DMS114 treated with DMSO at 0.1 percent for 48 hours (cell line): ENCODE results near the gene FBXO47.
"Not testable (repeated sequence)": the region's sequence is repeated elsewhere in the genome, so short reads cannot be mapped to it uniquely, and the experiment has no call there.

Source experiments
- DNase-seq: peaks from one replicate; lab custom pipeline; 2025; ENCODE audit not compliant: unreplicated experiment; lab: John Stamatoyannopoulos, UW

FBXO47 gene

DNA sequence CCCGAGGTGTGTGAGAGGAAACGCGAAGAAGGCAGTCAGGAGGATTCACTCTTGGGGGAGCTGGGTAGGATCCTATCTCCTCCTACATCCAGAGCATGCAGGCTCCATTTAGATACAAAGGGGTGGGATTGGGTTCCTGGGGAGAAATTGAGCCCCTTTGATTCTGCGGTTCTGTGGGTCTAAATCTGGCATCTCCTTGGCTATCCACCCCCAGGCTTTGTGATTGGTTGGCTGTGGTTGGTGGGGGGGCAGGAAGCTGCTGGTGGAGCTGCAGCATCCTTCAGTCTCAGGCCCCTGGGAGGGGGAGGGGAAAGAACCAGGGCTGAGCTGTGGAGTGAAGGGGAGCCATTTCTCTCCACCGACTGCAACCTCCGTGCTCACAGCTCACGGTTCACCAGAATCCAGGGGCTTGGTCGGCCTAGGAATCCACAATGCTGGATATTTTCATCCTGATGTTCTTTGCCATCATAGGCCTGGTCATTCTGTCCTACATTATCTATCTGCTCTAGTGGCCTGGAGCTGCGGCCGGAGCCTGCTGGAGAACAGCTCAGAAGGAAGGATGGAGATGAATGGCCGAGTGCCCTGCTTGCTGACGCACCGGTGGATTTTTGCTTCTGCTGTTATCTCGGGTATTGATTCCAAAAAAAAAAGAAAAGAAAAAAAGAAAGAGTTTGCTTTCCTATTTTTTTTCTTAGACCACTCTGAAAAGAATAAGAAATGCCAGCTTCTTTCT lies 41.8 kb downstream of the FBXO47 start, which contains the start of gene LASP1NB:
Gene LASP1NB (plus strand): TSS at position 352 of the 733 bp plus-strand sequence.
- DNase-seq: no peak

DNA sequence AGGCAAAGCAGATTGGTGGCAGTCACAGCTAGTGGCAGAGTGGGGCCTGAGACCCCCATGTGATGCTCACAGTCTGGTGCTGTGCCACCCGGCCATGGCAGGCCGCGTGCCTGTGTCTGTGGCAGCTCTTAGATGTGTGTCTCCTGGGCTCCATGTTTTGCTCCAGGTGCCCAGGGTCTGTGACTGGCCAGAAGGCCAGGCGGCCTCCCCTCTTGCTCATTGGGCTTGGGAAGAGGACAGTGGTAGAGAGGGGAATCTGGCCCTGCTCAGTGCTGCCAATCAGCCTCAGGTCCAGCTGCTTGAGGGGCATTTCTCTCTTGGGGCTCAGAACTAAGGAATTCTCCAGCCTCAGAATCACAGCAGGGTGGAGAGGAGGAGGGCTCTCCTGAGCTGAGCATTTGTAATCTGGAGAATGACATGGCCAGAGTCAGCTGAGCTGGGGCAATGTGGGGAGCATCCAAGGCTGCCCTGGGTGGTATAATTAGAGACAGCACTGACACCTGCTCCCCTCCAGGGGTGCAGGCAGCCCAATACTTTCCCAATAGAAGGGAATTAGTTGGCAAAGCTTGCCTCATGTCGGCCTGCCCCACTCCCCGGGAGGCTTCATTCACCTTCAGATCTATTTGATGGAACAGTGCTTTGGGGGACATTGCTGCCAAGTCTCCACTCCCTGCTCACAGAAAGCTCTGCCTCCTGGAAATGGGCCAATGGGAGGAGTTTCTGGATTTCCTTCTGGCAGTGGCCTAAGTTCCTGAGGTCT lies 44.5 kb downstream of the FBXO47 start:
- DNase-seq: no peak

- no peak for DNase-seq
These were observed 45.3 kb downstream of the FBXO47 start for GRCh38 chr17:38921756-38922411.

DNA sequence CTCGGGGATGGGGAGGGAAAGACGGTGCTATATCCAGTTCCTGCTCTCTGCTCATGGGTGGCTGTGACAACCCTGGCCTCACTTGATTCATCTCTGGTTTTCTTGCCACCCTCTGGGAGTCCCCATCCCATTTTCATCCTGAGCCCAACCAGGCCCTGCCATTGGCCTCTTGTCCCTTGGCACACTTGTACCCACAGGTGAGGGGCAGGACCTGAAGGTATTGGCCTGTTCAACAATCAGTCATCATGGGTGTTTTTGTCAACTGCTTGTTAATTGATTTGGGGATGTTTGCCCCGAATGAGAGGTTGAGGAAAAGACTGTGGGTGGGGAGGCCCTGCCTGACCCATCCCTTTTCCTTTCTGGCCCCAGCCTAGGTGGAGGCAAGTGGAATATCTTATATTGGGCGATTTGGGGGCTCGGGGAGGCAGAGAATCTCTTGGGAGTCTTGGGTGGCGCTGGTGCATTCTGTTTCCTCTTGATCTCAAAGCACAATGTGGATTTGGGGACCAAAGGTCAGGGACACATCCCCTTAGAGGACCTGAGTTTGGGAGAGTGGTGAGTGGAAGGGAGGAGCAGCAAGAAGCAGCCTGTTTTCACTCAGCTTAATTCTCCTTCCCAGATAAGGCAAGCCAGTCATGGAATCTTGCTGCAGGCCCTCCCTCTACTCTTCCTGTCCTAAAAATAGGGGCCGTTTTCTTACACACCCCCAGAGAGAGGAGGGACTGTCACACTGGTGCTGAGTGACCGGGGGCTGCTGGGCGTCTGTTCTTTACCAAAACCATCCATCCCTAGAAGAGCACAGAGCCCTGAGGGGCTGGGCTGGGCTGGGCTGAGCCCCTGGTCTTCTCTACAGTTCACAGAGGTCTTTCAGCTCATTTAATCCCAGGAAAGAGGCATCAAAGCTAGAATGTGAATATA lies 46.6 kb downstream of the FBXO47 start:
- DNase-seq: no peak

DNA sequence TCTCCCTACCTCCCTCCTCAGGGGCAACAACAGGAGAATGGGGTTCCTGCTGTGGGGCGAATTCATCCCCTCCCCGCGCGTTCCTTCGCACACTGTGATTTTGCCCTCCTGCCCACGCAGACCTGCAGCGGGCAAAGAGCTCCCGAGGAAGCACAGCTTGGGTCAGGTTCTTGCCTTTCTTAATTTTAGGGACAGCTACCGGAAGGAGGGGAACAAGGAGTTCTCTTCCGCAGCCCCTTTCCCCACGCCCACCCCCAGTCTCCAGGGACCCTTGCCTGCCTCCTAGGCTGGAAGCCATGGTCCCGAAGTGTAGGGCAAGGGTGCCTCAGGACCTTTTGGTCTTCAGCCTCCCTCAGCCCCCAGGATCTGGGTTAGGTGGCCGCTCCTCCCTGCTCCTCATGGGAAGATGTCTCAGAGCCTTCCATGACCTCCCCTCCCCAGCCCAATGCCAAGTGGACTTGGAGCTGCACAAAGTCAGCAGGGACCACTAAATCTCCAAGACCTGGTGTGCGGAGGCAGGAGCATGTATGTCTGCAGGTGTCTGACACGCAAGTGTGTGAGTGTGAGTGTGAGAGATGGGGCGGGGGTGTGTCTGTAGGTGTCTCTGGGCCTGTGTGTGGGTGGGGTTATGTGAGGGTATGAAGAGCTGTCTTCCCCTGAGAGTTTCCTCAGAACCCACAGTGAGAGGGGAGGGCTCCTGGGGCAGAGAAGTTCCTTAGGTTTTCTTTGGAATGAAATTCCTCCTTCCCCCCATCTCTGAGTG lies 47.7 kb downstream of the FBXO47 start:
- DNase-seq: no peak

DNA sequence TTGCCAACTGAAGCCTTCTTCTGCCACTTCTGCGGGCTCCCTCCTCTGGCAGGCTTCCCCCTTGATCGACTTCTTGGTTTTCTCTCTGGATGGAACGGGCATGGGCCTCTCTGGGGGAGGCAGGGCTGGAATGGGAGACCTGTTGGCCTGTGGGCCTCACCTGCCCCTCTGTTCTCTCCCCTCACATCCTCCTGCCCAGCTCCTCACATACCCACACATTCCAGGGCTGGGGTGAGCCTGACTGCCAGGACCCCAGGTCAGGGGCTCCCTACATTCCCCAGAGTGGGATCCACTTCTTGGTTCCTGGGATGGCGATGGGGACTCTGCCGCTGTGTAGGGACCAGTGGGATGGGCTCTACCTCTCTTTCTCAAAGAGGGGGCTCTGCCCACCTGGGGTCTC lies 48.3 kb downstream of the FBXO47 start:
- no peak for DNase-seq

- no peak for DNase-seq
These were observed 48.9 kb downstream of the FBXO47 start for GRCh38 chr17:38918129-38918913.

GRCh38 chr17:38917259-38917658 lies 49.9 kb downstream of the FBXO47 start:
- DNase-seq: no peak

- no peak for DNase-seq
These were observed 50.4 kb downstream of the FBXO47 start for GRCh38 chr17:38916771-38917170.

DNA sequence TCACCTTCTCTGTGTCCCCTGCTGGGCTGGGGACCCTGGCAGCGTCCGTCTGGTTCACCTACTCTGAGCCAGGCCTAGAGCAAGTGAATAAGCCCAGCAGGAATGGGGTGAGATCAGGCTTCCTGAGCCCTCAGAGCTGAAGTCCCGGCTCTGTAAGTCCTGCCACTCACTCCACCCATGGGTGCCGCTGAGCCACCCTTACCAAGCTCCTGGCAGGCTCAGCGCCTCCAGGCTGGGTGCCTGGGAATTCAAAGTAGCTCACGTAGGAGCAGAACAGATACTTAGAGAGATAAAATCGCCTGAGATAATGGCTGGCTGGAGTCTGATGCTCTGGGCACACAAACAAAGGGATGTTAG lies 51.6 kb downstream of the FBXO47 start:
- no peak for DNase-seq

DNA sequence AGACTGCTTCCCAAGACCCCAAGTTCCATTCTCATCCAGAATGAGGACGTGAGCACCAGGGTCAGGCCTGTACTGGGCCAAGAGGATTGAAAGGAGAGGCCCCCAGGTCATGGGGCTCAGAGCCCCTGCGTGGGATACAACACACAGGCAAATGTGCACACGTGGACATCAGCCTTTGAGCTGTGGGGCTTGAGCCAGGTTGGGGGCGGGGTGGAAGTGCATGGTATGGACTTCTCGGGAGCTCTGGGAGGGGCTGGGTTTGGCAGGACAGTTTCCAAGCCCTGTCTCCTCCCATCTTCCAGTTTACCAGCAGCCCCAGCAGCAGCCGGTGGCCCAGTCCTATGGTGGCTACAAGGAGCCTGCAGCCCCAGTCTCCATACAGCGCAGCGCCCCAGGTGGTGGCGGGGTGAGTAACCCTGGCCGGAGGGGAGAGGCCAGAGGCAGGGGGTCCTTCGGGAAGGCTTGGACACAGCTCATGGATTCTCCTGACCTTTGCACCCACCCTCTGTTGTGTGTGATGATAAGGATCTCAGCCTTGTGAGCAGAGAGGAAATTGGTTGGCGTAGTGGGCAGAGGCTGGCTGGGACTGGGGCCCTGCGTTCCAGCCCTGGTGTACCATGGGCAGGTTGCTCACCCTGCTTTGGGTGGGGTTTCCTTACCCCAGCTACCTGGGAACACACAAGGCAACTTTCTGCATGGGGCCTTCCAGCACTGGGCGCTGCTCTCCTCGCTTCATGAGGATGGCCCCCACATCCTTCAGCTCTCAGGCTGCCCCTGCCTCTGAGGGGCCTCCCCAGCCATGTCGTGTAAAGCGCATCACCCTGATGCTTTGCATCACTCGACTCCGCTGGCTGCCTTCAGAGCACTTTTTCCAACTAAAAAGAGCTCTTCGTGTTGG lies 52.2 kb downstream of the FBXO47 start:
- DNase-seq: no peak

GRCh38 chr17:38912221-38912813 lies 54.9 kb downstream of the FBXO47 start:
- no peak for DNase-seq

DNA sequence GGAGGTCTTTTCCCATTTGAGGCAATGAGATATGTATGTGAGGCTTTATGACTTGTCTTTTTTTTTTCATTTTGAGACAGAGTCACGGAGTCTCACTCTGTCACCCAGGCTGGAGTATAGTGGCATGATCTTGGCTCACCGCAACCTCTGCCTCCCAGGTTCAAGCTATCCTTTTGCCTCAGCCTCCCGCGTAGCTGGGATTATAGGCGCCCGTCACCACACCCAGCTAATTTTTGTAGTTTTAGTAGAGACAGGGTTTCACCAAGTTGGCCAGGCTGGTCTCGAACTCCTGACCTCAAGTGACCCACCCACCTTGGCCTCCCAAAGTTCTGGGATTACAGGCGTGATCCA lies 55.5 kb downstream of the FBXO47 start:
- not testable (repeated sequence) for DNase-seq

GRCh38 chr17:38911081-38911730 lies 56.0 kb downstream of the FBXO47 start:
- no peak for DNase-seq

- no peak for DNase-seq
These were observed 56.9 kb downstream of the FBXO47 start for GRCh38 chr17:38910325-38910724.

GRCh38 chr17:38908676-38909181 lies 58.5 kb downstream of the FBXO47 start:
- DNase-seq: no peak

DNA sequence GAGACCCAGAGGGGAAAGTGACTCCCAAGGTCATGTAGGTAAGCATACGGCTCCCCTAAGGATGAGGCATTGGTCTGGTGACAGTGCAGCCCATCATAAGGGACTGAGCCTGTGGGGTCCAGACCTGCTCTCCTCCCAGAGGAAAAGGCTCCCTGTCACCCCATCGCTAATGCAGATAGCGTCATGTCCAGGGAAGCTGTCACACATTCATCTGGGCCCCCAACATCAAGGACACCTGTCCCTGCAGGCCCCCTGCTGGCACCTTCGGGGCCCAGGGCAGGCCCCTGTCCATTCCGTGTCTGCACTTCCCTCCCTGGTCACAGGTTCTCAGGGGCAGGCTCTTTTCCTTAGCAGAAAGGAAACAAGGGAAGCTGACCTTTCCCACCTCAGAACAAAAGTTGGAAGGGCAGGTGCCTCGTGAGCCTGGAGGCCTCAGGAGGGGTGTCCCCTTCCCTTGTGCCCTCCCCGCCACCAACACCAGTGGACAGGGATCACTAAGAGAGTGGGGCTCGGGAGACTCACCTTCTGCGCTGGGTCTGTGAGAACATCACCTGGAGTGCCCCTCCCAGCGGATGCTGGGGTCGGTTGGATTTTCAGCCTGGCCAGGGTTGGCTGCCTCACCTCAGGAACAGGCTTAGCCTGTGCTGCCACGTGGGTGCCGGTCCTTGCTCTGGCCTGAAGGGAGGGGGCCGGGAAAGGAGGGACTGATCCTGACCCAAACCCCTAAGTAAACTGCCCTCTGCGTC lies 59.1 kb downstream of the FBXO47 start:
- no peak for DNase-seq
